Measurements from ENCODE around the gene SCN1B. TPM values are rescaled to one million over a fixed set of nuclear protein-coding genes. Genes with fewer than 3 reads are reported as not detected.
"Not testable (repeated sequence)": the region's sequence is repeated elsewhere in the genome, so short reads cannot be mapped to it uniquely, and the experiment has no call there.

Gene SCN1B
- polyA plus RNA-seq, 1 donor from 2014 or later: not detected

DNA sequence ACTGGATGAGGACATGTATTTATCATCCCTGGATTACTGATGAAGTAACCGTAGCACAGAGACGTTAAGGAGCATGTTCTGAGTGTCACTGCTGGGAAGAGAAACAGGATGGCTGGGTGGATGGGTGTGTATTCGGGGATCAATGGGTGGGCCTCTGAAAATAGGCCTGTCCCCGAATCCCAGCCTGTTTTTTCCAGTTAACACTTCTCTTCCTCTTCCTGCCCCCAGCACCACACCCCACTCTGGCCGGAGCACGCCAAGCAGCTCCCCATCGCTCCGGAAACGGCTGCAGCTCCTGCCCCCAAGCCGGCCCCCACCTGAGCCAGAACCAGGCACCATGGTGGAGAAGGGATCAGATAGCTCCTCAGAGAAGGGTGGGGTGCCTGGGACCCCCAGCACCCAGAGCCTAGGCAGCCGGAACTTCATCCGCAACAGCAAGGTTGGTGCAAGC is 21.4 kb upstream of the SCN1B start:
- Mint-ChIP-seq H3K27ac (no peak overlapping the region), H3K4me1 (peaks cover 0 to 16% (median 16%) of the 10 kb centered on the region in 3 donors), H3K27me3 (no peaks in the 10 kb centered on the region), H3K4me3 (no peak overlapping the region), H3K36me3 (no peaks in the 10 kb centered on the region), H3K9me3 (no peaks in the 10 kb centered on the region)

DNA sequence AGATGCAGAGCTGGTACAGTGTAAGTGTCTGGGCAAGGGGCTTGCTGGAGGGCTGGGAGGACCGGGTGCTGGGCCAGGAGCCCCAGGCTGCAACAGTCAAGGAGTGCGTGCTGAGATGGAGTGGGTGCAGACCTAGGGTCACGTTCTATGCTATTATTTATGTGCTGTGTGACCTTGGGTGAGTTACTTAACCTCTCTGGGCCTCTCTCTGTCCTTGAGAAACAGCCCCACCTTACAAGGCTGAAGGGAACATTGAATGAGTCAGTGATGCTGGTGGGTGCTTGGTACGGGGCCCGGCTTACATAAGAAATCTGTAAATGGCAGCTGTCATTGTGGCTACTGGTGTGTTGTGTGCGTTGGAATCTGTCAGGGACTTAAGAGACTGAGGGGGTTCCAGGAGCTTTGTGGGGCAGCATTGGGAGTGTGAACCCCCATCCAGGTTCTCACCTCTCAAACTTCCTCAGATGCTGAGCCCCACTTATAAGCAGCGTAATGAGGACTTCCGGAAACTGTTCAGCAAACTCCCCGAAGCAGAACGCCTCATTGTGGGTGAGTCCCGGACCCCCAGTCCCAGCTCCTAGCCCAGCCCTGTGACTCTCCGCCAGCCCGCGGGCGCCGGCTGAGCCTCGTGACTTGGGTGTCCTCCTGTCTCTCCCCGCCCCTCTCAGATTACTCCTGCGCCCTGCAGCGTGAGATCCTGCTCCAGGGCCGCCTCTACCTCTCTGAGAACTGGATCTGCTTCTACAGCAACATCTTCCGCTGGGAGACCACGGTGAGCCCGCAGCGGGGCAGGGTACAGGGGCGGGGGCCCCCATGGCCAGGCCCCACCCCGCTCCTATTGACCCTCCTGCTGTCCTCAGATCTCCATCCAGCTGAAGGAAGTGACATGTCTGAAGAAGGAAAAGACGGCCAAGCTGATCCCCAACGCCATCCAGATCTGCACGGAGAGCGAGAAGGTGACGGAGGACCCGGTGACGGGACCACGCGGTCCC is 20.6 kb upstream of the SCN1B start:
- no peaks in the 10 kb centered on the region for H3K9me3 Mint-ChIP-seq
- H3K4me1 Mint-ChIP-seq: peaks cover 0 to 21% (median 20%) of the 10 kb centered on the region in 3 donors
- peak overlapping the region in 1 of 4 donors; percentile 65 for H3K4me3 Mint-ChIP-seq
- no peaks in the 10 kb centered on the region for H3K27me3 Mint-ChIP-seq
- H3K27ac Mint-ChIP-seq: no peak overlapping the region
- H3K36me3 Mint-ChIP-seq: no peaks in the 10 kb centered on the region

DNA sequence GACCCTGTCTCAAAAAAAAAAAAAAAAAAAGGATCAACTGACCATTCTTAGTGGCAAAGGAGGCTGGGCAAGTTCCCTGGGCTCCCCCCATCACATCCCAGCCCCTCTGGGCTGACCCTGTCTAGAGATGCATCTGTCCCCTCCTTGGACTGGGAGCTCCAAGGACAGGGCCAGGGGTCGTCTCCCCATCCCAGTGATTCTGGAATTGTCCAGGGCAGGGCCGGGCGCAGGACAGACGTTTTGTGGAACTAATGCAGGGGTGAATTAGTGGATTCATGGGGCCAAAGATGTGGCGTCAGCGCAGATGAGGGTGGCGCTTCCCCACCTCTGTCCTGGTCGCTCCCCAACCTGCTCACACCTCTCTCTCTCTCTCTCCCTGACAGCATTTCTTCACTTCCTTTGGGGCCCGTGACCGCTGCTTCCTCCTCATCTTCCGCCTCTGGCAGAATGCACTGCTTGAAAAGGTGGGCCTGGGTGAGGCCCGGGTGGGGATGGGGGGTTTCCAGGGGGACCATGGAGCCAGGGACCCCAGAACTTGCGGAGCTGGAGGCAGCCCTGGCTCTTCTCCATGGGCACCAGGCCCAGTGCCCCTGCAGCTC is 19.1 kb upstream of the SCN1B start:
- Mint-ChIP-seq H3K4me1 (peaks cover 0 to 21% (median 20%) of the 10 kb centered on the region in 3 donors), H3K27ac (no peak overlapping the region), H3K36me3 (no peaks in the 10 kb centered on the region), H3K4me3 (peak overlapping the region in 1 of 4 donors; percentile 68), H3K9me3 (no peaks in the 10 kb centered on the region), H3K27me3 (no peaks in the 10 kb centered on the region)

DNA sequence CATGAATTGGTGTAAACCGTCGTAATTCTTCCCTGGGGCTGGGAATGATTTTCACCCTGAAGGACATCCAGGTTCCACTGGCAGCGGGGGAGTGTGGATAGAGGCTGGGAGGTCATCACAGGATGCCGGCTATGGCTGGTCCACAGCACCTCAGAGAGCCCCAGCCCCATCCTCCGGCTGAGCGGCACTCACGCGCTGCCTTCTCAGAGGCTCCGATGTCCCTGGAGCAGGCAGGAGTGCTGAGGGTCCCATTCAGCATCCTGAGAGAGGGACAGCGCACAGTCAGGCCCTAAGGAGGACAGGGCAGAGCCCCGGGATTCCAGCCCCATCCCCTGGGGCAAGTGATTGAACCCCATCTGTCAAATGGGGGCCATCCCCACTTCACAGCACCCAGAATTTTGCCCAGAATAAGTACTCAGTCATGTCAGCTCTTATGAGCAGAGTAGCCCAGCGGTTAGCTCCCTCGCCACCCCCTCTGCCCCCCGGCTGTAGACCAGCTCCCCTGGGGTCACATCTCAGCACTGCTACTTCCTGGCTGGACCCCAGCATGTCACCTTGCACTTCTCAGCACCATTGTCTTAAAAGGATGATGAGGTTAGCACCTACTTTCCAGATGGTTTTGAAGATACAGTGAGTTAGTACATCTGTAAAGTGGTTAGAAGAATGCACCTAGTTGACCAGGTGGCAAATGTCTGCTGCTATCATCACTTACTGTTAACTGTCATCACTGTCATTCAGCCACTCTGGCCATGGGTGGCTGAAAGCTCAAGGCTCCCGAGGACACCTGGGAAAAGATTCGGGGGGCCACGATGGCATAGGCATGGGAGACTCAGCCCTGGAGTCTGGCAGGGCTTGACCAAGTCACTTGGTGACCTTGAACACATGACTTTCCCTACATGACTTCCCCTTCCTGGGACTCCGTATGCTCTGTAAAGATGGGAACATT is 18.3 kb upstream of the SCN1B start:
- no peaks in the 10 kb centered on the region for H3K27me3 Mint-ChIP-seq
- H3K27ac Mint-ChIP-seq: no peak overlapping the region
- no peaks in the 10 kb centered on the region for H3K36me3 Mint-ChIP-seq
- H3K4me1 Mint-ChIP-seq: peaks cover 0 to 21% (median 20%) of the 10 kb centered on the region in 3 donors
- H3K4me3 Mint-ChIP-seq: peak overlapping the region in 1 of 4 donors; percentile 61
- no peaks in the 10 kb centered on the region for H3K9me3 Mint-ChIP-seq

DNA sequence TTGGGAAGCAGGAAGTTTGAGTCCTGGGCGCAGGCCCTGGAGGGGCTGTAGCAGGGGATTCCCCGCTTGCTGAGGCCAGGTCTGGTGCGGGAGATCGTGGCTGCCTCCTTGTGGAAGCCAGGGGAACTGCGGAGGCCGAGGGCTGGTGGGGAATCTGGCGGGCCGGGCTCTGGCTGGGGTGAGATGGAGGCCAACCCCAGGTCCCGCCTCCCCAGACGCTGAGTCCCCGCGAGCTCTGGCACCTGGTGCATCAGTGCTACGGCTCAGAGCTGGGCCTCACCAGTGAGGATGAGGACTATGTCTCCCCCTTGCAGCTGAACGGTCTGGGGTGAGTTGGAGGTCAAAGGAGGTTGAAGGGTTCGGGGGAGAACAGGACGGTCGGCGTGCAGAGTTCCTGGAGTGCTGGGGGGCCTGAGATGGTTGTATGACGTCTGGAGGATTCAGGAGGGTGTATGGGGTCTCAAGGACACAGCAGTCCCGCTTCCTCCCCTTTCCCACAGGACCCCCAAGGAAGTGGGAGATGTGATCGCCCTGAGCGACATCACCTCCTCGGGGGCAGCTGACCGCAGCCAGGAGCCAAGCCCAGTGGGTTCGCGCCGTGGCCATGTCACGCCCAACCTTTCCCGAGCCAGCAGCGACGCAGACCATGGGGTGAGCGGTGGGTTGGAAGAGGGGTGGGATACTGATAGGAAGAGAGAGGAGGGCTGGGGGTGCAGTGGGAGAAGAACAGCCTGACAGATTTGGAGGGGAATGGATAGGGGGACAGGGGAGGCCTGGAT is 17.0 kb upstream of the SCN1B start:
- peaks cover 0 to 21% (median 20%) of the 10 kb centered on the region in 3 donors for H3K4me1 Mint-ChIP-seq

DNA sequence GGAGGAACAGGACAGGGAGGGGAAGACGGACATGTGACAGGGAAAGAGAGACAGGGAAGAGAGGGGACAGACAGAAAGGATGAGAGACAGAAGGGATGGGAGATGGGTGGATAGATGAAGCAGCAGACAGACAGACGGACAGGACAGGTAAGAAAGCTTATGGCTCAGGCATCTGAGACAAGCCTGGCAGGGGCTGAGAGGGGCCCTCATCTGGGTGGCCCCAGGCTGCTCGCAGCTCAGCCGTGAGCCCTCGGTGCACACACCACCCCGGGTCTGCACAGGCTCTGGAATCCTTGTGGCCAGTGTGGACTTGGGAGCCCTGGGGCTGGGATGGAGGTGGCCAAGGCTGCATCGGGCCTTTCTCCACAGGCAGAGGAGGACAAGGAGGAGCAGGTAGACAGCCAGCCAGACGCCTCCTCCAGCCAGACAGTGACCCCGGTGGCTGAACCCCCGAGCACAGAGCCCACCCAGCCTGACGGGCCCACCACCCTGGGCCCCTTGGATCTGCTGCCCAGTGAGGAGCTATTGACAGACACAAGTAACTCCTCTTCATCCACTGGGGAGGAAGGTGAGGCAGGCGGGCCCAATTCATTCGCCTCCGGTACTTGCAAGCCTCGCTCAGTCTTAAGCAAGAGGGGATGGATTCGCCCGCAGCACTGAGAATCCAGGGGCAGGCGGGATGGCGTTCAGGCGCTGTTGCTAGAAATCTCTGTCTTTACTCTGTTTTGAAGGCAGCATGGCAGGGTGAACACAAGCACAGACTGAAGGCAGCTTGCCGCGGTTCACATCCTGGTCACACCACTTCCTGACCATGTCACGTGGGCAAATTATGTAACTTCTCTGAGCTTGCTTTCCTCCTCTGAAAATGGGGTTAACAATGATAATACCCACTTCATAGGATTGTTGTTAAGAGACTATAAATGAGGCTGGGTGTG is 16.2 kb upstream of the SCN1B start:
- H3K27ac Mint-ChIP-seq: peak overlapping the region; percentile 15 to 63 (median 57)
- no peaks in the 10 kb centered on the region for H3K9me3 Mint-ChIP-seq
- H3K4me3 Mint-ChIP-seq: peak overlapping the region in 3 of 4 donors; percentile 20 to 88 (median 64)
- H3K36me3 Mint-ChIP-seq: no peaks in the 10 kb centered on the region
- peaks cover 0 to 21% (median 20%) of the 10 kb centered on the region in 3 donors for H3K4me1 Mint-ChIP-seq
- no peaks in the 10 kb centered on the region for H3K27me3 Mint-ChIP-seq

More for the DNA sequence above, 17.0 kb upstream of the SCN1B start:
- H3K27me3 Mint-ChIP-seq: no peaks in the 10 kb centered on the region
- peak overlapping the region in 3 of 4 donors; percentile 53 to 82 (median 63) for H3K4me3 Mint-ChIP-seq
- H3K27ac Mint-ChIP-seq: peak overlapping the region in 2 of 3 donors; percentile 46 to 65
- no peaks in the 10 kb centered on the region for H3K36me3 Mint-ChIP-seq
- H3K9me3 Mint-ChIP-seq: no peaks in the 10 kb centered on the region

DNA sequence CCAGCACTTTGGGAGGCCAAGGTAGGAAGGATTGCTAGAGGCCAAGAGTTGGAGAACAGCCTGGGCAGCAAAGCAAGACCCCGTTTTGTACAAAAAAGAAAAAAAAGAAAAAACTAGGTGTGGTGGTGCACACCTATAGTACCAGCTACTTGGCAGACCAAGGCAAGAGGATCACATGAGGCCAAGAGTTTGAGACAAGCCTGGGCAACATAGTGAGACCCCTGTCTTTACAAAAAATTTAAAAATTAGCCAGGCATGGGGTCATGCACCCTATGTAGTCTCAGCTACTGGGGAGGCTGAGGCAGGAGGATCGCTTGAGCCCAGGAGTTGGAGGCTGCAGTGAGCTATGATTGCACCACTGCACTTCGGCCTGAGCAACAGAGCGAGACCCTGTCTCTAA is 15.5 kb upstream of the SCN1B start:
- Mint-ChIP-seq H3K27ac (peak overlapping the region; percentile 15 to 63 (median 57)), H3K4me3 (peak overlapping the region in 1 of 4 donors; percentile 88), H3K4me1 (peaks cover 0 to 23% (median 20%) of the 10 kb centered on the region in 3 donors)
- not testable (repeated sequence) for H3K9me3 Mint-ChIP-seq, H3K36me3 Mint-ChIP-seq, H3K27me3 Mint-ChIP-seq

DNA sequence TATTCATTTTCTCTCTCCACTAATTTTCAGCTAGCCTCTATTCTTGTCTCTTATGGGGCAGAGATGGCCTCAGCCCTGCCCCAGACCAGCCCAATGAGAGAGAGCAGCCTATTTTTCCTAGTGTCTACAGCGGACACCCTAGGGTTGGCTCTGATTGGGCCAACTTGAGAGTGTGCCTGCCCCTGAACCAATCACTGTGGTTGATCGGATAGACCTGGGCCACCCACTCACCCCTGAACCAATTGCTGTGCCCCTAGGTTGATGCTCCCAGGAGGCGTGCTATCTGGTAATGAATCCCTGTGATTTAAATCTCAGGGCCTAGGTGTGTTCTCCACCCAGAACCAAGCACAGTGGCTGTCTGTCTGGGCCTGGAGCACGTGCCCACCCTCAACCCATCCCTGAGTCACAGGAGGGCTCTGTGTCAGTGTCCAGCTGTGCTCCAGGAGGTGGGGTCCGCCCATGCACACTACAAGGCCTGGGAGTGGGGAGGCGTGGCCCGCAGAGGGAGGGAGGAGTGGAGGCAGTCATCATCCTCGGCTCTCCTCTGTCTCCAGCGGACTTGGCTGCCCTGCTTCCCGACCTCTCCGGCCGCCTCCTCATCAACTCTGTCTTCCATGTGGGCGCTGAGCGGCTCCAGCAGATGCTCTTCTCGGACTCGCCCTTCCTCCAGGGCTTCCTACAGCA is 14.9 kb upstream of the SCN1B start:
- Mint-ChIP-seq H3K9me3 (no peaks in the 10 kb centered on the region), H3K4me1 (peaks cover 0 to 23% (median 20%) of the 10 kb centered on the region in 3 donors), H3K27ac (peak overlapping the region in 1 of 3 donors; percentile 88), H3K36me3 (peaks cover 1% of the 10 kb centered on the region), H3K27me3 (no peaks in the 10 kb centered on the region), H3K4me3 (no peak overlapping the region)

DNA sequence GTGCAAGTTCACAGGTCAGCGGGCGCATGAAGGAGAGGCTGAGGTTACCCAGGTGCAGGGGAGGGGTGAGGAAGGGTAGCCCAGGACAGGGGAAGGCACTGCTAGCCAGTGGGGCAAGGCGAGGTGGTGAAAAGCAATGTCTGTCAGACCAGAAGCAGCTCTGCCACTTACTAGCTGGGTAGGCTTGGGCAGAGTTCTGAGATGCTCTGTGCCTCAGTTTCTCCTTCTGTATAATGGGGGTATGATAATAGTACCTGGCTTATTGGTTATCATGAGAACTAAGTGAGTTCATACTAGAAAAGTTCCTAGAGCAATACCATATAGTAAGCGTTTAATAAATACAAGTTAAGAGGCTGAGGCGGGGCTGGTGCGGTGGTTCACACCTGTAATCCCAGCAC is 14.3 kb upstream of the SCN1B start:
- Mint-ChIP-seq H3K9me3 (no peaks in the 10 kb centered on the region), H3K36me3 (peaks cover 6% of the 10 kb centered on the region), H3K4me3 (no peak overlapping the region), H3K4me1 (peaks cover 0 to 23% (median 20%) of the 10 kb centered on the region in 3 donors), H3K27ac (peak overlapping the region in 1 of 3 donors; percentile 88), H3K27me3 (no peaks in the 10 kb centered on the region)

DNA sequence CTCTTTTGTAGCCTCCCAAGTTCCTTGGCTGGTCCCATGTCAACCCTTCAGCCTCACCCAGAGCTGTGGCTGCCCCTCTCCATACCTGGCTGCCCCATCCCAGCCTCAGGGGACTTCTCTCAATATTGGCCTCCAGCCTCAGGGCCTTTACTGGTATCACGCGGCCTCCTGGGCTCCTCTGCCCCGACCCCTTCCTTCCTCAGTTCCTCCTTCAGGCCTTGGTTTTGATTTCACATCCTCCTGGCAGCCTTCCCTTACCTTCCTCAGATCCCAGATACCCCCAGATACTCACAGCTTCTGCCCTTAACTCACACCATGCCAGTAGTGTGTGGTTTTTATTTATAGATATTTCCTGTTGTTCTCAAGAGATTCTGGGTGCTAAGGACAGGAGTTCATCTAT is 12.8 kb upstream of the SCN1B start:
- Mint-ChIP-seq H3K36me3 (peaks cover 6% of the 10 kb centered on the region), H3K9me3 (no peaks in the 10 kb centered on the region), H3K4me1 (peaks cover 0 to 20% (median 15%) of the 10 kb centered on the region in 3 donors), H3K27me3 (no peaks in the 10 kb centered on the region), H3K27ac (peak overlapping the region in 1 of 3 donors; percentile 70), H3K4me3 (no peak overlapping the region)

DNA sequence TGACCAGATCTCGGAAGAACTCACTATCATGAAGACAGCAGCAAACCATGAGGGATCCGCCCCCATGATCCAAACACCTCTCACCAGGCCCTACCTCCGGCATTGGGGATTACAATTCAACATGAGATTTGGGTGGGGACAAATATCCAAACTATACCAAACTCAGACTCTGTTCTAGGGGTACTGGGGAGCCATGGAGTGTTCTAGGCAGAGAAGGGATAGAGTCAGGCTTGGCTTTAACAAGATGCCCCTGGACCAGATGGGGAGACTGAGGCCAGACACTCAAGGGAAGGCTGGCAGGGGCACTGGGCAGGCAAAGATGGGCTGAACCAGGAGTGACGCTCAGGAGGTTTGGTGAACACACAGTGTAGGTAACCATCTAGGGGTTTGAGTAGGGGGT is 11.9 kb upstream of the SCN1B start:
- no peak overlapping the region for H3K4me3 Mint-ChIP-seq
- no peaks in the 10 kb centered on the region for H3K9me3 Mint-ChIP-seq
- peaks cover 0 to 13% (median 10%) of the 10 kb centered on the region in 3 donors for H3K4me1 Mint-ChIP-seq
- H3K36me3 Mint-ChIP-seq: peaks cover 6% of the 10 kb centered on the region
- no peaks in the 10 kb centered on the region for H3K27me3 Mint-ChIP-seq
- no peak overlapping the region for H3K27ac Mint-ChIP-seq

DNA sequence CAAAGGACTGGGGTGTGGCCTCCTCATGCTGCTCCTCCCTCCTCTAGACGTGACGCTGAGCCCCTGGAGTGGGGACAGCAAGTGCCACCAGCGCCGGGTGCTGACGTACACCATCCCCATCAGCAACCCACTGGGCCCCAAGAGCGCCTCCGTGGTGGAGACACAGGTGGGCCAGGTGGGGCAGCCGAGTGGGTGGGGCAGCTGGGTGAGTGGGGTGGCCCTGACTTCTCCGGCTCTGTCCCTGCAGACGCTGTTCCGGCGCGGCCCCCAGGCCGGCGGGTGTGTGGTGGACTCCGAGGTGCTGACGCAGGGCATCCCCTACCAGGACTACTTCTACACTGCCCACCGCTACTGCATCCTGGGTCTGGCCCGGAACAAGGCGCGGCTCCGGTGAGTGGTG is 11.1 kb upstream of the SCN1B start:
- H3K4me3 Mint-ChIP-seq: no peak overlapping the region
- peaks cover 6% of the 10 kb centered on the region for H3K36me3 Mint-ChIP-seq
- H3K9me3 Mint-ChIP-seq: no peaks in the 10 kb centered on the region
- H3K4me1 Mint-ChIP-seq: peaks cover 0 to 7% (median 6%) of the 10 kb centered on the region in 3 donors
- no peaks in the 10 kb centered on the region for H3K27me3 Mint-ChIP-seq
- no peak overlapping the region for H3K27ac Mint-ChIP-seq
